ENCODE measurements around the gene SHC2. TPM values are rescaled to one million over a fixed set of nuclear protein-coding genes. Genes with fewer than 3 reads are reported as not detected.
A peak's percentile ranks its signal among the peaks of the same experiment; 100 is the strongest.

Gene SHC2
- total RNA-seq, 1 donor from 2014 or later = 24.0 TPM

- no peak overlapping the region for H3K4me3 ChIP-seq
- DNase-seq = no peak
- H3K9me3 ChIP-seq = no peaks in the 10 kb centered on the region
- no peak for TF ChIP-seq CTCF (IDR thresholded peaks at IDR 0.05)
- intact Hi-C loops (cut with DNase I) = no loop called here
- H3K4me1 ChIP-seq = no peaks in the 10 kb centered on the region
- no peaks in the 10 kb centered on the region for H3K36me3 ChIP-seq
- H3K27me3 ChIP-seq (ENCODE audit: low read depth) = peaks cover 36% of the 10 kb centered on the region
- no peak overlapping the region for H3K27ac ChIP-seq
- no peak for ATAC-seq
Observed at GRCh38 chr19:497491-497868, 36.6 kb upstream of the SHC2 start.

- DNase-seq = no peak
- Histone ChIP-seq H3K27ac (no peak overlapping the region), H3K4me1 (no peaks in the 10 kb centered on the region), H3K36me3 (no peaks in the 10 kb centered on the region), H3K9me3 (no peaks in the 10 kb centered on the region), H3K4me3 (no peak overlapping the region), H3K27me3 (ENCODE audit: low read depth) (peaks cover 36% of the 10 kb centered on the region)
- ATAC-seq = no peak
- no peak for TF ChIP-seq CTCF (IDR thresholded peaks at IDR 0.05)
- intact Hi-C loops (cut with DNase I) = no loop called here
Observed at GRCh38 chr19:496986-497385, 36.2 kb upstream of the SHC2 start.

GRCh38 chr19:496112-496665 lies 35.4 kb upstream of the SHC2 start, which contains the start of gene MADCAM1:
Gene MADCAM1 (plus strand): TSS chr19:496486. CDS start chr19:496500, 14 bp downstream.
- H3K9me3 ChIP-seq = no peaks in the 10 kb centered on the region
- DNase-seq = no peak
- no peaks in the 10 kb centered on the region for H3K36me3 ChIP-seq
- intact Hi-C loops (cut with DNase I) = no loop called here
- H3K4me1 ChIP-seq = no peaks in the 10 kb centered on the region
- no peak for ATAC-seq
- H3K27ac ChIP-seq = no peak within 1 kb of the TSS
- H3K4me3 ChIP-seq = no peak within 1 kb of the TSS
- no peak for TF ChIP-seq CTCF (IDR thresholded peaks at IDR 0.05)
- H3K27me3 ChIP-seq (ENCODE audit: low read depth) = peaks cover 36% of the 10 kb centered on the region

- no peak overlapping the region for H3K4me3 ChIP-seq
- peak; percentile 70 for TF ChIP-seq CTCF (IDR thresholded peaks at IDR 0.05)
- intact Hi-C loops (cut with DNase I) = no loop called here
- H3K4me1 ChIP-seq = no peaks in the 10 kb centered on the region
- H3K9me3 ChIP-seq = no peaks in the 10 kb centered on the region
- H3K27me3 ChIP-seq (ENCODE audit: low read depth) = peaks cover 36% of the 10 kb centered on the region
- H3K36me3 ChIP-seq = no peaks in the 10 kb centered on the region
- H3K27ac ChIP-seq = no peak overlapping the region
- ATAC-seq (peak; percentile 18 to 40), DNase-seq (peak; percentile 51)
Observed at GRCh38 chr19:495402-496111, 34.7 kb upstream of the SHC2 start.

- Histone ChIP-seq H3K36me3 (no peaks in the 10 kb centered on the region), H3K4me1 (peaks cover 2% of the 10 kb centered on the region), H3K27me3 (ENCODE audit: low read depth) (peaks cover 36% of the 10 kb centered on the region), H3K4me3 (no peak overlapping the region), H3K27ac (no peak overlapping the region), H3K9me3 (no peaks in the 10 kb centered on the region)
- TF ChIP-seq CTCF (IDR thresholded peaks at IDR 0.05) = no peak
- no peak for DNase-seq
- ATAC-seq = no peak
- intact Hi-C loops (cut with DNase I) = no loop called here
Observed at GRCh38 chr19:495081-495401, 34.2 kb upstream of the SHC2 start.
